Measurements from ENCODE around the gene IMPG2. TPM values are rescaled to one million over a fixed set of nuclear protein-coding genes. Genes with fewer than 3 reads are reported as not detected.

Gene IMPG2
- total RNA-seq, 1 experiment from 2014 or later: 0.04 TPM

DNA sequence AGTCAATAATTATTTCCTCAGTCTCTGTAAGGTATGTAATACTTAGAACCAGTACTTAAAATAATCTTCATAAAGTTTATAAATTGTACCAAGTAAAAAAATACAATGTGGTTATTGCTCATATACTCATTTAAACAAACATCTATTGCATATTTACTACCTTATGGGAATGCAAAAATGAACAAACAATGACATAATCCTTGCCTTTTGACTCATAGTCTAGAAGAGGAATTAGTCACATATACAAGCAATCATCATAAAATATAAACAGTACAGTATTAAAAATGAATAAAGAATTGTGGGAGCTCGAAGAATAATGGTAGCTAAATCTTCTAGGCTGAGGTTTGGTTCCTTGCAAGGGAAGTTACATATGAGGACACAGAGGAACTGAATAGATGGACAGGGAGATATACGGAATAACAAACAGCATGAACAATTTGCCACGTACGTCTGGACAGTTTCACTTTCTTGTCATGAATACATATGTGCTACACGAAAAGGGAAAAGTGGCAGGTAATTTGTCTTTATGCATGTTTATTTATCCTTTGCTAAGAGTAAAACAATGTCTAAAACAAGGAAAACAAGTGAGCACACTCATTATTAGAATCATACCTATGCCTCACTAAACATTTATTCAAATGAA lies 17.2 kb downstream of the IMPG2 start:
- no peaks in the 10 kb centered on the region for H3K27me3 ChIP-seq (ENCODE audit: insufficient read depth, low read length)
- H3K27me3 Mint-ChIP-seq (ENCODE audit: low read depth): no peaks in the 10 kb centered on the region; the same call in 1 of the 2 replicates
- H2BK15ac ChIP-seq (ENCODE audit: low read depth, low read length): no peak overlapping the region
- H3K79me2 ChIP-seq (ENCODE audit: insufficient read depth, low read length): no peaks in the 10 kb centered on the region
- no CpG with 5 or more reads among the region's 5 CpGs for WGBS (ENCODE audit: extremely low coverage, insufficient read length, low lambda C conversion rate)
- TF ChIP-seq, protein P1, sequence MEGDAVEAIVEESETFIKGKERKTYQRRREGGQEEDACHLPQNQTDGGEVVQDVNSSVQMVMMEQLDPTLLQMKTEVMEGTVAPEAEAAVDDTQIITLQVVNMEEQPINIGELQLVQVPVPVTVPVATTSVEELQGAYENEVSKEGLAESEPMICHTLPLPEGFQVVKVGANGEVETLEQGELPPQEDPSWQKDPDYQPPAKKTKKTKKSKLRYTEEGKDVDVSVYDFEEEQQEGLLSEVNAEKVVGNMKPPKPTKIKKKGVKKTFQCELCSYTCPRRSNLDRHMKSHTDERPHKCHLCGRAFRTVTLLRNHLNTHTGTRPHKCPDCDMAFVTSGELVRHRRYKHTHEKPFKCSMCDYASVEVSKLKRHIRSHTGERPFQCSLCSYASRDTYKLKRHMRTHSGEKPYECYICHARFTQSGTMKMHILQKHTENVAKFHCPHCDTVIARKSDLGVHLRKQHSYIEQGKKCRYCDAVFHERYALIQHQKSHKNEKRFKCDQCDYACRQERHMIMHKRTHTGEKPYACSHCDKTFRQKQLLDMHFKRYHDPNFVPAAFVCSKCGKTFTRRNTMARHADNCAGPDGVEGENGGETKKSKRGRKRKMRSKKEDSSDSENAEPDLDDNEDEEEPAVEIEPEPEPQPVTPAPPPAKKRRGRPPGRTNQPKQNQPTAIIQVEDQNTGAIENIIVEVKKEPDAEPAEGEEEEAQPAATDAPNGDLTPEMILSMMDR (conservative IDR thresholded peaks at IDR 0.05): no peak
- H3K56ac ChIP-seq (ENCODE audit: insufficient read length, low read depth, low read length): no peak overlapping the region
- peaks cover 8 to 10% (median 10%) of the 10 kb centered on the region in 3 experiments; a peak in 5 of 7 replicates for H3K36me3 Mint-ChIP-seq (ENCODE audit: insufficient read depth in 1 of 3, low read depth in 3 of 3)
- H2BK20ac ChIP-seq (ENCODE audit: low read depth, low read length, poor library complexity, severe bottlenecking): no peak overlapping the region
- no peak overlapping the region for H4K5ac ChIP-seq (ENCODE audit: insufficient read length, low read depth, low read length)
- no peaks in the 10 kb centered on the region for H3K4me1 ChIP-seq (ENCODE audit: insufficient read depth, low read length)
- no peaks in the 10 kb centered on the region for H3K79me1 ChIP-seq (ENCODE audit: insufficient read depth, low read depth, low read length, poor library complexity, severe bottlenecking)
- H2BK120ac ChIP-seq (ENCODE audit: low read depth, low read length, poor library complexity, severe bottlenecking): no peak overlapping the region
- no peak overlapping the region for H2BK5ac ChIP-seq (ENCODE audit: insufficient read length, low read length)
- no peak overlapping the region for H3K18ac ChIP-seq (ENCODE audit: insufficient read length, low read depth, low read length)
- H3K9me3 Mint-ChIP-seq: peaks cover 10 to 11% of the 10 kb centered on the region in 2 experiments
- no peak overlapping the region for H3K4ac ChIP-seq (ENCODE audit: low read depth, low read length)
- H4K8ac ChIP-seq (replicated peaks; ENCODE audit: insufficient read length, low read depth, low read length): no peak overlapping the region
- peaks cover 7% of the 10 kb centered on the region for H3K9me3 ChIP-seq (ENCODE audit: control insufficient read depth, low read depth, low read length)
- H4K20me1 ChIP-seq (ENCODE audit: control insufficient read depth, insufficient read depth, insufficient read length): no peaks in the 10 kb centered on the region
- no peak overlapping the region for H3T11ph ChIP-seq (ENCODE audit: low read length)
- no peak overlapping the region for H3K4me2 ChIP-seq (ENCODE audit: insufficient read depth, insufficient read length, low read length)
- H3K27ac ChIP-seq (ENCODE audit: insufficient read length, low read depth, low read length): no peak overlapping the region
- H3K4me1 Mint-ChIP-seq: peaks cover 4 to 13% of the 10 kb centered on the region in 2 experiments
- H2AK5ac ChIP-seq (ENCODE audit: insufficient read length, low read length): no peak overlapping the region
- no peaks in the 10 kb centered on the region for H3K23me2 ChIP-seq (ENCODE audit: insufficient read length, low read depth, low read length, poor library complexity, severe bottlenecking)
- no peak overlapping the region for H3K27ac Mint-ChIP-seq
- H3K4me3 Mint-ChIP-seq: no peak overlapping the region
- H3K23ac ChIP-seq (ENCODE audit: insufficient read length, low read depth, low read length): no peak overlapping the region
- DNase-seq: no peak
- H2AFZ ChIP-seq (ENCODE audit: low read length): no peak overlapping the region
- H3K9ac ChIP-seq (ENCODE audit: extremely low read depth, insufficient read length, low read length): no peak overlapping the region
- H4K91ac ChIP-seq (ENCODE audit: insufficient read length, low read depth, low read length): no peak overlapping the region
- no peak overlapping the region for H3K14ac ChIP-seq (ENCODE audit: insufficient read depth, low read length)
- H2BK12ac ChIP-seq (ENCODE audit: insufficient read length, low read depth, low read length): no peak overlapping the region

Data from H9 (cell line).